Fibroblast of mammary gland (primary cell): ENCODE data around the gene DLK1.

Experiments used
- DNase-seq: peaks from one replicate; pipeline ENCODE4 v3.0.0-alpha.2; 2010; ENCODE audit warnings: low read depth
- H3K4me3 ChIP-seq: 2 replicates; pipeline ENCODE4 v1.5.1; 2011; ENCODE audit warnings: low read depth, mild to moderate bottlenecking, low read length, moderate library complexity; ENCODE audit not compliant: control insufficient read depth
- CTCF ChIP-seq: conservative IDR thresholded peaks from 2 replicates; pipeline ENCODE4 v1.5.1; 2011; ENCODE audit warnings: low read depth, low read length, inconsistent platforms; ENCODE audit not compliant: control insufficient read depth, insufficient read depth

Gene DLK1

GRCh38 chr14:100770046-100770445 is 43.4 kb downstream of the DLK1 start:
- no peak for TF ChIP-seq CTCF
- no peak for DNase-seq
- no peak overlapping the region for H3K4me3 ChIP-seq

GRCh38 chr14:100770605-100771120 is 44.0 kb downstream of the DLK1 start:
- no peak for DNase-seq
- H3K4me3 ChIP-seq: no peak overlapping the region
- TF ChIP-seq CTCF: no peak

GRCh38 chr14:100771121-100771800 is 44.6 kb downstream of the DLK1 start:
- no peak for DNase-seq
- H3K4me3 ChIP-seq: no peak overlapping the region
- TF ChIP-seq CTCF: no peak

GRCh38 chr14:100772607-100773165 is 46.0 kb downstream of the DLK1 start:
- no peak for DNase-seq
- no peak for TF ChIP-seq CTCF
- no peak overlapping the region for H3K4me3 ChIP-seq

- DNase-seq: no peak
- H3K4me3 ChIP-seq: no peak overlapping the region
- no peak for TF ChIP-seq CTCF
Measured at GRCh38 chr14:100773331-100774163, 46.9 kb downstream of the DLK1 start.

- H3K4me3 ChIP-seq: no peak overlapping the region
- no peak for TF ChIP-seq CTCF
- DNase-seq: no peak
Measured at GRCh38 chr14:100774164-100774537, 47.5 kb downstream of the DLK1 start.
